Trophoblast cell (in vitro differentiated cells and primary cell): ENCODE data around the gene TBCK.

Experiments used
- DNase-seq, 2 donors: peaks; one replicate each; pipeline ENCODE4 v3.0.0-alpha.2; 2016
- H2AFZ ChIP-seq: 2 replicates; pipeline ENCODE4 v1.6.1; 2013; ENCODE audit warnings: low read length, moderate library complexity, mild to moderate bottlenecking; ENCODE audit not compliant: insufficient read depth, poor library complexity
- H2AK5ac ChIP-seq: 2 replicates; pipeline ENCODE4 v1.6.1; 2013; ENCODE audit warnings: mild to moderate bottlenecking, low read length
- H2BK120ac ChIP-seq: 2 replicates; pipeline ENCODE4 v1.6.1; 2013; ENCODE audit warnings: low read length, mild to moderate bottlenecking, moderate library complexity; ENCODE audit not compliant: insufficient read depth, poor library complexity
- H2BK12ac ChIP-seq: 2 replicates; pipeline ENCODE4 v1.6.1; 2013; ENCODE audit warnings: mild to moderate bottlenecking, low read length, moderate library complexity
- H2BK5ac ChIP-seq: 2 replicates; pipeline ENCODE4 v1.6.1; 2013; ENCODE audit warnings: low read length, low read depth, moderate library complexity, mild to moderate bottlenecking; ENCODE audit not compliant: poor library complexity
- H3K14ac ChIP-seq: 2 replicates; pipeline ENCODE4 v1.6.1; 2013; ENCODE audit warnings: mild to moderate bottlenecking, low read length
- H3K18ac ChIP-seq: 2 replicates; pipeline ENCODE4 v1.6.1; 2013; ENCODE audit warnings: mild to moderate bottlenecking, low read length
- H3K23ac ChIP-seq: 2 replicates; pipeline ENCODE4 v1.6.1; 2013; ENCODE audit warnings: low read length
- H3K27ac ChIP-seq: 2 replicates; pipeline ENCODE4 v1.5.1; 2013; ENCODE audit warnings: low read depth, mild to moderate bottlenecking, inconsistent platforms, low read length, moderate library complexity
- H3K27me3 ChIP-seq: 2 replicates; pipeline ENCODE4 v1.6.1; 2013; ENCODE audit warnings: inconsistent platforms, mild to moderate bottlenecking, low read length, moderate library complexity; ENCODE audit not compliant: insufficient read depth
- H3K36me3 ChIP-seq, 2 experiments: 1 replicate in 1 of 2; 2 replicates in 1 of 2; pipeline ENCODE4 v1.6.1; 2013; ENCODE audit warnings: low read length in 2 of 2, mild to moderate bottlenecking in 2 of 2, moderate library complexity in 1 of 2; ENCODE audit not compliant: insufficient read depth in 2 of 2, control insufficient read depth in 1 of 2
- H3K4ac ChIP-seq: 2 replicates; pipeline ENCODE4 v1.6.1; 2013; ENCODE audit warnings: low read depth, mild to moderate bottlenecking, low read length, moderate library complexity
- H3K4me1 ChIP-seq, 2 experiments: 1 replicate in 1 of 2; 2 replicates in 1 of 2; pipeline ENCODE4 v1.6.1; 2013; ENCODE audit warnings: low read length in 2 of 2, mild to moderate bottlenecking in 2 of 2, moderate library complexity in 1 of 2; ENCODE audit not compliant: insufficient read depth in 2 of 2, control insufficient read depth in 1 of 2
- H3K4me2 ChIP-seq: 2 replicates; pipeline ENCODE4 v1.6.1; 2013; ENCODE audit warnings: inconsistent platforms, mild to moderate bottlenecking, low read length, moderate library complexity
- H3K4me3 ChIP-seq: 2 replicates; pipeline ENCODE4 v1.5.1; 2013; ENCODE audit warnings: mild to moderate bottlenecking, low read depth, low read length, inconsistent platforms
- H3K79me1 ChIP-seq: one replicate; pipeline ENCODE4 v1.6.1; 2013; ENCODE audit warnings: low read length
- H3K79me2 ChIP-seq: 2 replicates; pipeline ENCODE4 v1.6.1; 2013; ENCODE audit warnings: low read length, mild to moderate bottlenecking; ENCODE audit not compliant: control insufficient read depth, insufficient read depth, poor library complexity
- H3K9ac ChIP-seq: 2 replicates; pipeline ENCODE4 v1.6.1; 2013; ENCODE audit warnings: mild to moderate bottlenecking, low read length
- H3K9me3 ChIP-seq: 2 replicates; pipeline ENCODE4 v1.6.1; 2013; ENCODE audit warnings: low read depth, mild to moderate bottlenecking, control low read depth, inconsistent platforms, low read length; ENCODE audit not compliant: insufficient read depth
- H4K12ac ChIP-seq: 2 replicates; pipeline ENCODE4 v1.6.1; 2013; ENCODE audit warnings: low read depth, mild to moderate bottlenecking, low read length, moderate library complexity
- H4K8ac ChIP-seq: 2 replicates; pipeline ENCODE4 v1.6.1; 2013; ENCODE audit warnings: low read depth, mild to moderate bottlenecking, low read length, moderate library complexity
- H4K91ac ChIP-seq: one replicate; pipeline ENCODE4 v1.6.1; 2013; ENCODE audit warnings: low read depth, mild to moderate bottlenecking, low read length, moderate library complexity
- WGBS: extraction: QIAGEN DNeasy Blood & Tissue Kit; methylation state at CpG from one replicate; pipeline ENCODE4 v1.1.7; 2013; ENCODE audit warnings: missing lambda C conversion rate; ENCODE audit not compliant: insufficient read length, insufficient coverage; ENCODE audit errors: extremely low coverage; 5-methylcytosine and 5-hydroxymethylcytosine counted together

TBCK gene

GRCh38 chr4:105992641-105993305, 323.2 kb downstream of the TBCK start:
- no peak overlapping the region for H3K4me2 ChIP-seq
- no peaks in the 10 kb centered on the region for H3K79me1 ChIP-seq
- no peak overlapping the region for H3K27ac ChIP-seq
- no peak overlapping the region for H3K4me3 ChIP-seq
- no peaks in the 10 kb centered on the region for H3K27me3 ChIP-seq
- no peak overlapping the region for H3K23ac ChIP-seq
- H3K9ac ChIP-seq = no peak overlapping the region
- no peaks in the 10 kb centered on the region for H3K4me1 ChIP-seq
- DNase-seq = no peak
- no peak overlapping the region for H2BK120ac ChIP-seq
- H4K91ac ChIP-seq = no peak overlapping the region
- H3K18ac ChIP-seq = no peak overlapping the region
- H3K79me2 ChIP-seq = no peaks in the 10 kb centered on the region
- H2AK5ac ChIP-seq = no peak overlapping the region
- H3K36me3 ChIP-seq = no peaks in the 10 kb centered on the region
- no peak overlapping the region for H2BK5ac ChIP-seq
- no peak overlapping the region for H4K12ac ChIP-seq
- no CpG with 5 or more reads among the region's 2 CpGs for WGBS
- H2BK12ac ChIP-seq = no peak overlapping the region
- H2AFZ ChIP-seq = no peak overlapping the region
- no peak overlapping the region for H3K14ac ChIP-seq
- no peak overlapping the region for H4K8ac ChIP-seq
- H3K9me3 ChIP-seq = no peaks in the 10 kb centered on the region
- no peak overlapping the region for H3K4ac ChIP-seq

DNA sequence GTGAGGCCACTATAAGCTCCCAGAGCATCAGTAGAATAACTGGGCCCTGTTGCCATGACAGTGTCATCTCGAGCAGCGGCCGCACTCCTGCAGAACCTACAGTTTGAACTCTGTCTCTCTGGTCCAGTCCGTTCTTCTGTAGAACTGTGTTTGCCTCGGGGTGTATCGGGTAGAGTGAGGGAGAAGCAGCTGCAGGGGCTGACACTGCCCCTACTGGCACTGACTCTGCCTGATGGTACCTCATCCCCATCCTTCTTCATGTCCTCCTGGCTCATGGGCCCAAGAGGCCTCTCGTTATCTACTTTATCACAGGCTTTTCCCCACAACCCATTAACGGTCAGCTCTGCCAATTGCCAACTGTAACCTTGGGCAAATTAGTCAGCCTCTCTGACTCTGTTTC, 324.3 kb downstream of the TBCK start:
- Histone ChIP-seq H3K4me3 (no peak overlapping the region), H3K79me2 (no peaks in the 10 kb centered on the region), H2BK120ac (no peak overlapping the region), H4K12ac (no peak overlapping the region), H2BK5ac (no peak overlapping the region), H3K14ac (no peak overlapping the region), H3K4me2 (no peak overlapping the region), H3K23ac (no peak overlapping the region), H3K9ac (no peak overlapping the region), H2BK12ac (no peak overlapping the region), H4K91ac (no peak overlapping the region), H3K18ac (no peak overlapping the region), H2AK5ac (no peak overlapping the region), H3K27me3 (no peaks in the 10 kb centered on the region), H3K27ac (no peak overlapping the region), H3K4me1 (no peaks in the 10 kb centered on the region), H3K9me3 (no peaks in the 10 kb centered on the region), H4K8ac (no peak overlapping the region), H3K4ac (no peak overlapping the region), H3K79me1 (no peaks in the 10 kb centered on the region), H3K36me3 (no peaks in the 10 kb centered on the region), H2AFZ (no peak overlapping the region)
- no CpG with 5 or more reads among the region's 8 CpGs for WGBS
- DNase-seq = no peak
